ENCODE measurements around the gene SORCS1. TPM values are rescaled to one million over a fixed set of nuclear protein-coding genes. Genes with fewer than 3 reads are reported as not detected.

SORCS1 gene
- total RNA-seq, 4 donors from 2014 or later: 1.2 to 11.8 (median 6.2) TPM

- intact Hi-C loops (cut with DNase I): no loop called here
- H3K9me3 ChIP-seq: no peaks in the 10 kb centered on the region
- H3K4me3 ChIP-seq (replicated peaks in 1 of 3): no peak overlapping the region
- TF ChIP-seq CTCF (IDR thresholded peaks at IDR 0.05) (no peak), POLR2A (IDR thresholded peaks at IDR 0.05) (no peak)
- no peaks in the 10 kb centered on the region for H3K27me3 ChIP-seq
- no peak for DNase-seq
- no peaks in the 10 kb centered on the region for H3K4me1 ChIP-seq
- H3K27ac ChIP-seq: no peak overlapping the region
- 74 to 83% methylated on average over 4 of the region's 4 CpGs for WGBS, 2 donors
- no peaks in the 10 kb centered on the region for H3K36me3 ChIP-seq
These were observed 423.4 kb downstream of the SORCS1 start for GRCh38 chr10:106741006-106741530.

GRCh38 chr10:106740071-106740470, 424.4 kb downstream of the SORCS1 start:
- intact Hi-C loops (cut with DNase I): no loop called here
- no peak for DNase-seq
- TF ChIP-seq POLR2A (IDR thresholded peaks at IDR 0.05) (no peak), CTCF (IDR thresholded peaks at IDR 0.05) (no peak)
- 96 to 97% methylated on average over 1 of the region's 1 CpG for WGBS, 2 donors
- H3K4me3 ChIP-seq (replicated peaks in 1 of 3): no peak overlapping the region
- no peaks in the 10 kb centered on the region for H3K36me3 ChIP-seq
- no peaks in the 10 kb centered on the region for H3K4me1 ChIP-seq
- no peak overlapping the region for H3K27ac ChIP-seq
- H3K9me3 ChIP-seq: no peaks in the 10 kb centered on the region
- H3K27me3 ChIP-seq: no peaks in the 10 kb centered on the region

GRCh38 chr10:106734220-106734619, 430.3 kb downstream of the SORCS1 start:
- intact Hi-C loops (cut with DNase I): no loop called here
- no peak for TF ChIP-seq POLR2A (IDR thresholded peaks at IDR 0.05)
- TF ChIP-seq CTCF (IDR thresholded peaks at IDR 0.05): no peak
- H3K36me3 ChIP-seq: no peaks in the 10 kb centered on the region
- H3K4me3 ChIP-seq (replicated peaks in 1 of 3): no peak overlapping the region
- H3K27me3 ChIP-seq: no peaks in the 10 kb centered on the region
- H3K27ac ChIP-seq: no peak overlapping the region
- no peaks in the 10 kb centered on the region for H3K9me3 ChIP-seq
- DNase-seq: no peak
- H3K4me1 ChIP-seq: no peaks in the 10 kb centered on the region

GRCh38 chr10:106728232-106728631, 436.3 kb downstream of the SORCS1 start:
- TF ChIP-seq POLR2A (IDR thresholded peaks at IDR 0.05) (no peak), CTCF (IDR thresholded peaks at IDR 0.05) (no peak)
- no peaks in the 10 kb centered on the region for H3K27me3 ChIP-seq
- WGBS, 2 donors: 77 to 89% methylated on average over 2 of the region's 2 CpGs
- intact Hi-C loops (cut with DNase I): no loop called here
- H3K4me3 ChIP-seq (replicated peaks in 1 of 3): no peak overlapping the region
- no peaks in the 10 kb centered on the region for H3K9me3 ChIP-seq
- no peak overlapping the region for H3K27ac ChIP-seq
- no peaks in the 10 kb centered on the region for H3K36me3 ChIP-seq
- DNase-seq: no peak
- H3K4me1 ChIP-seq: no peaks in the 10 kb centered on the region

GRCh38 chr10:106727170-106727569, 437.3 kb downstream of the SORCS1 start:
- Histone ChIP-seq H3K27me3 (no peaks in the 10 kb centered on the region), H3K27ac (no peak overlapping the region), H3K9me3 (no peaks in the 10 kb centered on the region), H3K4me3 (replicated peaks in 1 of 3) (no peak overlapping the region), H3K4me1 (no peaks in the 10 kb centered on the region), H3K36me3 (no peaks in the 10 kb centered on the region)
- intact Hi-C loops (cut with DNase I): no loop called here
- DNase-seq: no peak
- TF ChIP-seq POLR2A (IDR thresholded peaks at IDR 0.05): no peak
- no peak for TF ChIP-seq CTCF (IDR thresholded peaks at IDR 0.05)
- 90 to 94% methylated on average over 1 of the region's 1 CpG for WGBS, 2 donors

Measured in thyroid gland (tissue), 4 donors.